Neural progenitor cell (in vitro differentiated cells): Measurements from ENCODE around the gene SBF1. TPM values are rescaled to one million over a fixed set of nuclear protein-coding genes. Genes with fewer than 3 reads are reported as not detected.

Source experiments
- DNase-seq: peaks from one replicate; pipeline ENCODE4 v3.0.0-alpha.2; 2016; ENCODE audit warnings: low spot score
- H2AFZ ChIP-seq: fragments of 200-600 bp; sonication (generic); replicated peaks from 2 replicates; pipeline ENCODE4 v1.6.1; 2016; ENCODE audit warnings: antibody characterized with exemption
- H3F3A ChIP-seq: fragments of 200-600 bp; sonication (generic); 2 replicates; pipeline ENCODE4 v1.6.1; 2016; ENCODE audit warnings: antibody characterized with exemption, low read depth
- H3K27ac ChIP-seq: fragments of 200-600 bp; sonication (generic); 2 replicates; pipeline ENCODE4 v1.5.1; 2016; ENCODE audit warnings: mild to moderate bottlenecking
- H3K27me3 ChIP-seq: fragments of 200-600 bp; sonication (generic); 2 replicates; pipeline ENCODE4 v1.6.1; 2016; ENCODE audit warnings: mild to moderate bottlenecking, moderate library complexity
- H3K36me3 ChIP-seq: fragments of 200-600 bp; sonication (generic); 2 replicates; pipeline ENCODE4 v1.5.1; 2016
- H3K4me1 ChIP-seq: fragments of 200-600 bp; sonication (generic); 2 replicates; pipeline ENCODE4 v1.6.1; 2016; ENCODE audit warnings: mixed run types
- H3K4me2 ChIP-seq: fragments of 200-600 bp; sonication (generic); 2 replicates; pipeline ENCODE4 v1.6.1; 2016
- H3K4me3 ChIP-seq: fragments of 200-600 bp; sonication (generic); 2 replicates; pipeline ENCODE4 v1.5.1; 2016
- H3K79me2 ChIP-seq: fragments of 200-600 bp; sonication (generic); 2 replicates; pipeline ENCODE4 v1.6.1; 2016; ENCODE audit warnings: low read depth
- H3K9ac ChIP-seq: fragments of 200-600 bp; sonication (generic); 2 replicates; pipeline ENCODE4 v1.6.1; 2016
- H3K9me3 ChIP-seq: fragments of 200-600 bp; sonication (generic); 2 replicates; pipeline ENCODE4 v1.5.1; 2016; ENCODE audit warnings: low read depth
- H4K20me1 ChIP-seq: fragments of 200-600 bp; sonication (generic); 2 replicates; pipeline ENCODE4 v1.6.1; 2016; ENCODE audit warnings: low read depth
- H3K27ac Mint-ChIP-seq: 3 replicates; pipeline ENCODE4 v1.8.0; 2021; ENCODE audit warnings: mixed read lengths
- H3K27me3 Mint-ChIP-seq: 2 replicates; pipeline ENCODE4 v1.8.0; 2022; ENCODE audit warnings: low read depth, mild to moderate bottlenecking, inconsistent platforms, moderate library complexity, mixed read lengths; ENCODE audit not compliant: insufficient read depth
- H3K36me3 Mint-ChIP-seq: 3 replicates; pipeline ENCODE4 v1.8.0; 2021; ENCODE audit warnings: mixed read lengths
- H3K4me1 Mint-ChIP-seq: 3 replicates; pipeline ENCODE4 v1.8.0; 2021; ENCODE audit warnings: mixed read lengths
- H3K4me3 Mint-ChIP-seq: 3 replicates; pipeline ENCODE4 v1.8.0; 2021; ENCODE audit warnings: mild to moderate bottlenecking, moderate library complexity, mixed read lengths
- H3K9me3 Mint-ChIP-seq: 3 replicates; pipeline ENCODE4 v1.8.0; 2020; ENCODE audit warnings: mixed read lengths
- CTCF ChIP-seq: fragments of 200-600 bp; sonication (generic); IDR thresholded peaks from 2 replicates; pipeline ENCODE4 v1.5.1; 2017; ENCODE audit warnings: antibody characterized with exemption, mild to moderate bottlenecking
- EZH2 ChIP-seq: fragments of 200-600 bp; sonication (generic); IDR thresholded peaks from 2 replicates; pipeline ENCODE4 v1.6.1; 2017; ENCODE audit warnings: antibody characterized with exemption, mild to moderate bottlenecking, moderate library complexity
- EZH2phosphoT487 ChIP-seq: fragments of 200-600 bp; sonication (generic); IDR thresholded peaks from 2 replicates; pipeline ENCODE4 v1.6.1; 2017; ENCODE audit warnings: antibody characterized with exemption
- total RNA-seq: library from RNA; depleted of rRNA; stranded (reverse); fragments of >200 nt; gene quantifications from 2 replicates; pipeline ENCODE4 v1.2.3, GENCODE V29; 2015; ENCODE audit warnings: low replicate concordance

The SBF1 gene
- total RNA-seq, 1 donor from 2014 or later = 25.8 TPM

GRCh38 chr22:50518606-50519005, 43.8 kb upstream of the SBF1 start:
- Mint-ChIP-seq H3K27ac (no peak overlapping the region), H3K9me3 (no peaks in the 10 kb centered on the region), H3K4me3 (no peak overlapping the region), H3K4me1 (no peaks in the 10 kb centered on the region), H3K27me3 (peaks cover 6% of the 10 kb centered on the region), H3K36me3 (peaks cover 18% of the 10 kb centered on the region)
- H3K27me3 ChIP-seq = no peaks in the 10 kb centered on the region
- peaks cover 34% of the 10 kb centered on the region for H3K79me2 ChIP-seq
- no peaks in the 10 kb centered on the region for H3K4me1 ChIP-seq
- no peak overlapping the region for H3K4me3 ChIP-seq
- H3K36me3 ChIP-seq = no peaks in the 10 kb centered on the region
- TF ChIP-seq CTCF (no peak), EZH2phosphoT487 (no peak), EZH2 (no peak)
- H2AFZ ChIP-seq = no peak overlapping the region
- no peak overlapping the region for H3K9ac ChIP-seq
- no peaks in the 10 kb centered on the region for H3K9me3 ChIP-seq
- peaks cover 3% of the 10 kb centered on the region for H4K20me1 ChIP-seq
- DNase-seq = no peak
- no peak overlapping the region for H3K4me2 ChIP-seq
- H3K27ac ChIP-seq = no peak overlapping the region
- no peaks in the 10 kb centered on the region for H3F3A ChIP-seq

- H4K20me1 ChIP-seq = peaks cover 12% of the 10 kb centered on the region
- H3K27me3 Mint-ChIP-seq = peaks cover 4% of the 10 kb centered on the region
- H3K4me2 ChIP-seq = no peak overlapping the region
- H3K27me3 ChIP-seq = no peaks in the 10 kb centered on the region
- no peak overlapping the region for H3K9ac ChIP-seq
- peaks cover 43% of the 10 kb centered on the region for H3K79me2 ChIP-seq
- no peak overlapping the region for H3K27ac Mint-ChIP-seq
- H3K4me1 ChIP-seq = no peaks in the 10 kb centered on the region
- H3K36me3 ChIP-seq = no peaks in the 10 kb centered on the region
- H3F3A ChIP-seq = no peaks in the 10 kb centered on the region
- no peak overlapping the region for H3K27ac ChIP-seq
- H2AFZ ChIP-seq = no peak overlapping the region
- no peaks in the 10 kb centered on the region for H3K9me3 ChIP-seq
- no peak overlapping the region for H3K4me3 ChIP-seq
- no peaks in the 10 kb centered on the region for H3K9me3 Mint-ChIP-seq
- H3K4me3 Mint-ChIP-seq = no peak overlapping the region
- H3K36me3 Mint-ChIP-seq = peaks cover 15% of the 10 kb centered on the region
- DNase-seq = no peak
- no peak for TF ChIP-seq EZH2
- TF ChIP-seq CTCF = no peak
- no peak for TF ChIP-seq EZH2phosphoT487
- no peaks in the 10 kb centered on the region for H3K4me1 Mint-ChIP-seq
These were observed 42.8 kb upstream of the SBF1 start for GRCh38 chr22:50517495-50518260.

GRCh38 chr22:50516891-50517290, 42.1 kb upstream of the SBF1 start:
- H3K27ac ChIP-seq = no peak overlapping the region
- Mint-ChIP-seq H3K4me3 (no peak overlapping the region), H3K36me3 (peaks cover 19% of the 10 kb centered on the region), H3K4me1 (no peaks in the 10 kb centered on the region), H3K27ac (no peak overlapping the region), H3K27me3 (peaks cover 7% of the 10 kb centered on the region), H3K9me3 (no peaks in the 10 kb centered on the region)
- H3K4me1 ChIP-seq = no peaks in the 10 kb centered on the region
- H3K79me2 ChIP-seq = peaks cover 51% of the 10 kb centered on the region
- no peaks in the 10 kb centered on the region for H3K27me3 ChIP-seq
- H3K9ac ChIP-seq = no peak overlapping the region
- H3F3A ChIP-seq = no peaks in the 10 kb centered on the region
- peaks cover 13% of the 10 kb centered on the region for H4K20me1 ChIP-seq
- H2AFZ ChIP-seq = no peak overlapping the region
- H3K4me3 ChIP-seq = no peak overlapping the region
- no peak overlapping the region for H3K4me2 ChIP-seq
- no peak for TF ChIP-seq CTCF
- TF ChIP-seq EZH2phosphoT487 = no peak
- no peak for TF ChIP-seq EZH2
- DNase-seq = no peak
- H3K9me3 ChIP-seq = no peaks in the 10 kb centered on the region
- H3K36me3 ChIP-seq = no peaks in the 10 kb centered on the region
